ENCODE measurements around the gene RBM48.
"Not testable (repeated sequence)": the region's sequence is repeated elsewhere in the genome, so short reads cannot be mapped to it uniquely, and the experiment has no call there.

The RBM48 gene

GRCh38 chr7:92528188-92528957 is at the start of gene RBM48, which contains the start of gene PEX1:
RBM48 (plus strand) TSS chr7:92528795; CDS start chr7:92528814, 19 bp downstream.
PEX1 (minus strand) TSS chr7:92528520; CDS start chr7:92528435, 85 bp downstream.
- peak within 1 kb of the TSS; percentile 97 for H3K4me3 ChIP-seq (ENCODE audit: severe bottlenecking)
- peak; percentile 86 for TF ChIP-seq CTCF (IDR thresholded peaks at IDR 0.05; ENCODE audit: poor library complexity, severe bottlenecking)
- H3K4me1 ChIP-seq (ENCODE audit: insufficient read depth, poor library complexity, severe bottlenecking), result peaks cover 14% of the 10 kb centered on the region
- ATAC-seq (ENCODE audit: low read depth) (peak; percentile 93), DNase-seq (ENCODE audit: low spot score) (peak; percentile 95)
- no peaks in the 10 kb centered on the region for H3K27me3 ChIP-seq (ENCODE audit: insufficient read depth, poor library complexity, severe bottlenecking)
- H3K27ac ChIP-seq (ENCODE audit: poor library complexity, severe bottlenecking), result peak within 1 kb of the TSS; percentile 51
- peaks cover 36% of the 10 kb centered on the region for H3K36me3 ChIP-seq (ENCODE audit: low read depth)
- H3K9me3 ChIP-seq (ENCODE audit: severe bottlenecking), result no peaks in the 10 kb centered on the region

- H3K27me3 ChIP-seq (ENCODE audit: insufficient read depth, poor library complexity, severe bottlenecking); H3K4me1 ChIP-seq (ENCODE audit: insufficient read depth, poor library complexity, severe bottlenecking); ATAC-seq (ENCODE audit: low read depth); H3K9me3 ChIP-seq (ENCODE audit: severe bottlenecking); H3K27ac ChIP-seq (ENCODE audit: poor library complexity, severe bottlenecking); DNase-seq (ENCODE audit: low spot score); H3K36me3 ChIP-seq (ENCODE audit: low read depth); H3K4me3 ChIP-seq (ENCODE audit: severe bottlenecking): not testable (repeated sequence)
These were observed 49.4 kb upstream of the RBM48 start for GRCh38 chr7:92479146-92479545.

GRCh38 chr7:92483624-92484023 is 45.0 kb upstream of the RBM48 start:
- H3K9me3 ChIP-seq (ENCODE audit: severe bottlenecking); H3K27me3 ChIP-seq (ENCODE audit: insufficient read depth, poor library complexity, severe bottlenecking); DNase-seq (ENCODE audit: low spot score); H3K4me1 ChIP-seq (ENCODE audit: insufficient read depth, poor library complexity, severe bottlenecking); H3K4me3 ChIP-seq (ENCODE audit: severe bottlenecking); ATAC-seq (ENCODE audit: low read depth); H3K27ac ChIP-seq (ENCODE audit: poor library complexity, severe bottlenecking): not testable (repeated sequence)
- H3K36me3 ChIP-seq (ENCODE audit: low read depth), result peaks cover 24% of the 10 kb centered on the region

GRCh38 chr7:92484226-92484625 is 44.4 kb upstream of the RBM48 start:
- DNase-seq (ENCODE audit: low spot score); H3K4me1 ChIP-seq (ENCODE audit: insufficient read depth, poor library complexity, severe bottlenecking); H3K27me3 ChIP-seq (ENCODE audit: insufficient read depth, poor library complexity, severe bottlenecking); H3K9me3 ChIP-seq (ENCODE audit: severe bottlenecking); H3K27ac ChIP-seq (ENCODE audit: poor library complexity, severe bottlenecking); H3K4me3 ChIP-seq (ENCODE audit: severe bottlenecking); ATAC-seq (ENCODE audit: low read depth): not testable (repeated sequence)
- H3K36me3 ChIP-seq (ENCODE audit: low read depth), result peaks cover 30% of the 10 kb centered on the region

GRCh38 chr7:92485267-92485892 is 43.2 kb upstream of the RBM48 start:
- ATAC-seq (ENCODE audit: low read depth), result no peak
- Histone ChIP-seq H3K36me3 (ENCODE audit: low read depth) (peaks cover 39% of the 10 kb centered on the region), H3K9me3 (ENCODE audit: severe bottlenecking) (no peaks in the 10 kb centered on the region), H3K4me3 (ENCODE audit: severe bottlenecking) (no peak overlapping the region), H3K4me1 (ENCODE audit: insufficient read depth, poor library complexity, severe bottlenecking) (no peaks in the 10 kb centered on the region), H3K27ac (ENCODE audit: poor library complexity, severe bottlenecking) (no peak overlapping the region), H3K27me3 (ENCODE audit: insufficient read depth, poor library complexity, severe bottlenecking) (no peaks in the 10 kb centered on the region)
- no peak for DNase-seq (ENCODE audit: low spot score)
- TF ChIP-seq CTCF (IDR thresholded peaks at IDR 0.05; ENCODE audit: poor library complexity, severe bottlenecking), result no peak

GRCh38 chr7:92485974-92486373 is 42.6 kb upstream of the RBM48 start:
- Histone ChIP-seq H3K27ac (ENCODE audit: poor library complexity, severe bottlenecking) (no peak overlapping the region), H3K27me3 (ENCODE audit: insufficient read depth, poor library complexity, severe bottlenecking) (no peaks in the 10 kb centered on the region), H3K4me3 (ENCODE audit: severe bottlenecking) (no peak overlapping the region), H3K4me1 (ENCODE audit: insufficient read depth, poor library complexity, severe bottlenecking) (no peaks in the 10 kb centered on the region), H3K9me3 (ENCODE audit: severe bottlenecking) (no peaks in the 10 kb centered on the region), H3K36me3 (ENCODE audit: low read depth) (peaks cover 44% of the 10 kb centered on the region)
- TF ChIP-seq CTCF (IDR thresholded peaks at IDR 0.05; ENCODE audit: poor library complexity, severe bottlenecking), result no peak
- DNase-seq (ENCODE audit: low spot score) (no peak), ATAC-seq (ENCODE audit: low read depth) (no peak)

Data from RWPE2 (cell line).